Activated CD4-positive, CD25-positive, alpha-beta regulatory T cell treated with anti-CD3 and anti-CD28 coated beads, Interleukin-2, amount 50 U/mL, for 72 hours (primary cell): ENCODE results near the gene SPEF2.
"Not testable (repeated sequence)": the region's sequence is repeated elsewhere in the genome, so short reads cannot be mapped to it uniquely, and the experiment has no call there.

ENCODE experiments used
- DNase-seq: peaks from one replicate; pipeline ENCODE4 v3.0.0; 2021

SPEF2 gene

GRCh38 chr5:35826056-35826455 is 208.4 kb downstream of the SPEF2 start:
- no peak for DNase-seq

DNA sequence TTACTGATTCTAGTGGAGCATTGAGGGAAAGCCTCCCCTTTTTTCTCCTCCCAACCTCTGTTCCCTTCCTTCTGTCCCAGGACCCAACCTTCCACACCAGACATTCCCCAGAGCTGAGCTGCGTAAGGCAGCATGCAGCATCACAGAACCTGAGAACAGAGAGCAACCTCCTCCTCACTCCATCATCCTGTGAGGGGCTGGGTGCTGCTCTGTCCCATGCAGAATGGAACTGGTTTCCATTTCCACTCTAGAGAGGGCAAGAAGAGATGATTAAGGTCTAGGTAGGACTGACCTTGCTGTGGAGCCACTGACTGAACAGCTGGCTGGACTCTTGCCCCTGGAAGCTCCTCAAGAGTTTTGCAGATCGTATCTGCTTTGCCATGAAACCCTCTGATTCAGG is 208.9 kb downstream of the SPEF2 start:
- DNase-seq = no peak

GRCh38 chr5:35828082-35828598 is 210.5 kb downstream of the SPEF2 start:
- no peak for DNase-seq

DNA sequence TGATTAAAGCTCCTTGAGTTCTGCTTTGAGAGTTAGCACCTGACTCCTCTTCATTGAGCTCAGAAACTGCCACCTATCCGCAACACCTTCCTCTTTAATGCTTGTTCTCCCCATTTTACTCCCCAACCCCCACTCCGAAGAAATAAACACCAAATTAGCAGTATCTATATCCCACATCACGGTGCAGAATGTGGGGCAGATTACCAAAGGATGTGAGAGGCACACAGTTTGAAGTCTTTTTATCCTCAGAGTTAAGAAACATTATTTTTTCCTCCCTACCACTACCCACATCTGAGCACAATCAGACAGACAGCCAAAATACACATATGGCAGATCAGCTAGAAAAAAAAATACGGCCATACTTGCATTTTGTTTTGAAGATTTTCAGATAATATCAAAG is 212.9 kb downstream of the SPEF2 start:
- no peak for DNase-seq

GRCh38 chr5:35832762-35833161 is 215.1 kb downstream of the SPEF2 start:
- DNase-seq = no peak

GRCh38 chr5:35833224-35833623 is 215.6 kb downstream of the SPEF2 start:
- DNase-seq = no peak

DNA sequence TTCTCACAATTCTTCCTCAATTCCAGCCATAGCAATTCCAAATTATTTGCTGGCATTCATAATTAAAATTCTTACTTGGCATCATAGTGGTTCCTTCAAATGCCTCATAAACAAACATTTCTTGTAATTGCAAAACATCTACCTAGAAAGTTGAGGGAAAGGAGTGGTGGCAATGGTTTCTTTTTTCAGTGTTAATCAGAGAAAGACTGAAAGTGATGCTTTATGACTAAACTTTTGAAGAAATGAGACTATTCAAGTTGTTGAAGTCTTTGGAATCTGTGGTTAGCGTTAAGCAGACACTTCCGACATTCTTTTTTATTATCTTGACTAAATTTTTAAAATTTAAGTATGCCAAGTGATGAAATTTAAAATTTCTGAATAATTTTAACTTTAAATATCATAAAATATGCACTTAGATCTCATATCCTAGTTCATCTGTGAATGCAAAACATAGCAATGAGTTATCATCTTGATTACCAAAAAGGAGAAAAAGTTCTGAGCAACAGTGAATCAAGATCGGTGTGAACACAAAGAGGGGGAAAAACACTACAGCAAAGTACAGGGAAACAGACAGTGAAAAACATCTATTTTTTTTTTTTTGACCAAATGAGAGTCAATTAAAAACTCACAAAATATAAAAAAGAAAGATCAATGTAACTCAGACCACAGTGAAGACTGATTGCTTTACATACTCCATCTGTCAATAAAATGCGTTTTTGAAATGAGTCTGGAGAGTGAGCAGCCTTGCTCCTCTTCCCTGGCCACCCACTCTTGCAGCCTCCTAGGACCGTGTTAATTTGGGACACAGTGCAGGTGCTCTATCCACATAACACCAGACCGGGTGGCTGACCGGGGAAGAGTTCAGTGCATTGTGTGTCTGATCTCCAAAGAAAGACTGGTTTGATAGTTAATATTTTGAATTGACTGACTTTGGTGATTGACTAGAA is 218.4 kb downstream of the SPEF2 start:
- DNase-seq = no peak

- no peak for DNase-seq
These were observed 220.8 kb downstream of the SPEF2 start for GRCh38 chr5:35838370-35839042.

GRCh38 chr5:35842856-35843255 is 225.2 kb downstream of the SPEF2 start:
- no peak for DNase-seq

DNA sequence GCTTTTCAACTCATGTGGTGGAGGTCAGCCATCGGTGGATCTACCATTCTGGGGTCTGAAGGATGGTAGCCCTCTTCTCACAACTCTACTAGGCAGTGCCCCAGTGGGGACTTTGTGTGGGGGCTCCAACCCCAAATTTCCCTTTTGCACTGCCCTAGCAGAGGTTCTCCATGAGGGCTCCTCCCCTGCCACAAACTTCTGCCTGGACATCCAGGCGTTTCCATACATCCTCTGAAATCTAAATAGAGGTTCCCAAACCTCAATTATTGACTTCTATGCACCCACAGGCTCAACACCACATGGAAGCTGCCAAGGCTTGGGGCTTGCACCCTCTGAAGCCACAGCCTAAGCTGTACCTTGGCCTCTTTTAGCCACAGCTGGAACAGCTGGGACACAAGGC is 227.8 kb downstream of the SPEF2 start:
- not testable (repeated sequence) for DNase-seq

DNA sequence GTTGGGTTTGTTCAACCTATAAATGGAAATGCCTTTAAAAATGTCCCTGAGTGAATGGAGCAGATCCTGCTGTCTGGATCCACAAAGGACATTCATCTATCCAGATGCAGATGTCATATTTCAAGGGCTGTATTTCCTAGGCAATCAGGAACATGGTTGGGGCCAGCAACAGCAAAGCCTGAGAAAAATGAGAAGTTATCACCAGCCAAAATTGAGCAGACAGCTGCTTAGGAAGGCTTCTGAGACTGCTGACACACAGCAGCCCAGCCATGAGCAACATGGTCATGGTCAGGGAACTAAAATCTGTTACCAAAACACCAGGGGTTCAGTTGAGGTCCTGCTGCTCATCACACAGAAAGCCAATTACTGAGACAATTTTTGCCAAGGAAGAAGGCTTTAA is 229.8 kb downstream of the SPEF2 start:
- DNase-seq = no peak

GRCh38 chr5:35847961-35848360 is 230.3 kb downstream of the SPEF2 start:
- no peak for DNase-seq

DNA sequence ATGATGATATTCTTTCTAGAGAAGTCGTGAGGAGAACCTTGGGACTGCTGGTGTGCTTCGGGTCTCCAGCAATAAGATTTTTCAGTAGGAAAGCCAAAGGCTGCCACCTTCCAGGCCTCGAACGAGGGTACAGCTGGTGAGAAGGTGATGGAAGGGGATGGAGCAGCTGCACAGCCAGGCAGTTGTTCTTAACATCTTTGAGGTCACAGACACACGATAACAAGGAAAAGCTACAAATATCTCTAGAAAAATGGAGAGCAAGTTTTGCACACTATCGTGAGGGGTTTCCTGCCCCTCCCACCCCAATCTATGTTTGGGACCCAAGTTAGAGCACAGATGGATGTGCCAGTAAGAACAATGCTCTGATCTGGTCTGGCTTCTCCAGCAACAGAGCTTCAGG is 232.2 kb downstream of the SPEF2 start:
- DNase-seq = no peak

GRCh38 chr5:35850967-35851680 is 233.5 kb downstream of the SPEF2 start:
- no peak for DNase-seq

- DNase-seq = no peak
These were observed 234.5 kb downstream of the SPEF2 start for GRCh38 chr5:35852084-35852734.

- no peak for DNase-seq
These were observed 235.1 kb downstream of the SPEF2 start for GRCh38 chr5:35852773-35853172.

DNA sequence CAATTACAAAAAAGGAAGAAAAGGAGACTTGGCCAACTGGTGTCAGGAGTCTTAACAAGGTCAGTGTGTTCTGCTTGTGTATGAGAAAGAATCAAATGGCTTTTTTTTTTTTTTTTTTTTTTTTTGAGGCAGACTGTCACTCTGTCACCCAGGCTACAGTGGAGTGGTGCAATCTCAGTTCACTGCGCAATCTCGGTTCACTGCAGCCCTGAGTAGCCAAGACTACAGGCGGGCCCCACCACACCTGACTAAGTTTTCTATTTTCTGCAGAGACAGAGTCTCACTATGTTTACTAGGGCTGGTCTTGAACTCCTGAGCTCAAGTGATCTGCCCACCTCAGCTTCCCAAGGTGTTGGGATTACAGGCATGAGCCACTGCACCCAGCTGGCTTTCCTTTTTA is 236.0 kb downstream of the SPEF2 start:
- DNase-seq = peak; percentile 54

GRCh38 chr5:35854248-35854647 is 236.6 kb downstream of the SPEF2 start:
- DNase-seq = no peak

- DNase-seq = no peak
These were observed 237.5 kb downstream of the SPEF2 start for GRCh38 chr5:35855187-35855586.

DNA sequence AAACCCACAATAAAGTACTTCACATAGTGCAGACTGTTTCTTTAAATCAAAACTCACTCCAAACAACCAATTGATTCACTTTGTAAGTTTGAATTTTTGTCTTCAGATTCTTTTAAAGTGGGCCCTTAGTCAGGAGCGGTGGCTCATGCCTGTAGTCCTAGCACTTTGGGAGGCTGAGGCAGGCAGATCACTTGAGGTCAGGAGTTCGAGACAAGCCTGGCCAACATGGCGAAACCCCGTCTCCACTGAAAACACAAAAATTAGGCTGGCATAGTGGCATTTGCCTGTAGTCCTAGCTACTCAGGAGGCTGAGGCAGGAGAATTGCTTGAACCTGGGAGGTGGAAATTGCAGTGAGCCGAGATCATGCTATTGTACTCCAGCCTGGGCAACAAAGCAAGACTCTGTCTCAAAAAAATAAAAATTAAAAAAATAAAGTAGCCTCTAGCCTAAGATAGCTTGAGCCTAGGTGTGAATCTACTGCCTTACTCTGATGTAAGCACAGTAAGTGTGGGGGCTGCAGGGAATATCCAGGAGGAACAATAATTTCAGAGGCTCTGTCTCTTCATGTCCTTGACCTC is 238.6 kb downstream of the SPEF2 start:
- not testable (repeated sequence) for DNase-seq

DNA sequence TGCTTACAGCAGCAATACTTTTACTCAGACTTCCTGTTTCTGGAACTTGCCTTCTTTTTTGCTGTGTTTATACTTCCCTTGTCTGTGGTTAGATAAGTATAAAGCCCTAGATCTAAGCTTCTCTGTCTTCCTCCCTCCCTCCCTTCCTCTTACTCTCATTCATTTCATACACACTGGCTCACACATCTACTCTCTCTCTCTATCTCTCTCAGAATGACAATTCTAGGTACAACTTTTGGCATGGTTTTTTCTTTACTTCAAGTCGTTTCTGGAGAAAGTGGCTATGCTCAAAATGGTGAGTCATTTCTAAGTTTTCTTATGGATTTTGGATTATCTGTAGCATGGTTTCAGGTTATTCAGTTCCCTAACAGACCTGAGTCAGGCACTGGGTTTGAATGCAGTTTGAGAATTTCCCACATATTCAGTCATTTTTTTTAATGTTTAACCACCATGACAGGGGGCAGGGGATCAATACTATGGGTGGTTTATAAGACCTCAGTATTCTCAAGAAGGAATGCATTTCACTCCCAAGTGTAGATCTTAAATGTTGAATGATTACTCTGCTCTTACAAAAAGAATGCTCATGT is 239.2 kb downstream of the SPEF2 start, which contains the start of gene IL7R:
Gene IL7R, plus strand, starts transcription at position 127 of the 587 bp plus-strand sequence. Its CDS starts 87 bp downstream, at position 214.
- no peak for DNase-seq
